PFSK-1 (cell line): ENCODE data around the gene TMEM184B.

Experiments used
- POLR2AphosphoS5 ChIP-seq: IDR thresholded peaks from 2 replicates; pipeline ENCODE4 v1.6.1; 2012; ENCODE audit warnings: low read depth, mild to moderate bottlenecking, control low read depth, low read length, moderate library complexity
- SIN3A ChIP-seq: IDR thresholded peaks from 2 replicates; pipeline ENCODE4 v1.6.1; 2012; ENCODE audit warnings: mild to moderate bottlenecking, low read length, moderate library complexity, borderline replicate concordance; ENCODE audit not compliant: insufficient read depth
- TAF1 ChIP-seq: IDR thresholded peaks from 2 replicates; pipeline ENCODE4 v1.6.1; 2012; ENCODE audit warnings: low read length, control low read depth, borderline replicate concordance; ENCODE audit not compliant: insufficient read depth
- TF ChIP-seq, protein P1 (sequence below), 2 experiments: IDR thresholded peaks; 2 replicates each; pipeline versions ENCODE4 v1.6.1 to v1.8.0; 2011 to 2012; ENCODE audit warnings: low read depth in 2 of 2, low read length in 2 of 2, control low read depth in 1 of 2, inconsistent platforms in 1 of 2, mild to moderate bottlenecking in 1 of 2, moderate library complexity in 1 of 2; ENCODE audit not compliant: insufficient read depth in 1 of 2

DNA sequence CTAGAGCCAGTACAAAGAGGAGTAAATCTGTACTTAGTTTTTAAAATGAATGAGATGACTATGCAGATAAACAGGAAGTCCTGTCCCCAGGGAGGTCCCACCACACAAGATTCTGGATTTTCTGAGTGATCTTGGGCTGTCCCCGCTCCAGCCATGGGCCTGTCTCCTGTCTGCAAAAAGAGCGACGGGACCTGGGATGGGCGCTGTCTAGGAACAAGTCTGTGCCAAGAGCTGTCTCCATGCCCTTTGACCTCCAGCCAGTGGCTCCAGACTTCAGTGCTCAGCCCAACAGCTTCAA lies 38.5 kb upstream of the TMEM184B start:
- TF ChIP-seq, protein P1, sequence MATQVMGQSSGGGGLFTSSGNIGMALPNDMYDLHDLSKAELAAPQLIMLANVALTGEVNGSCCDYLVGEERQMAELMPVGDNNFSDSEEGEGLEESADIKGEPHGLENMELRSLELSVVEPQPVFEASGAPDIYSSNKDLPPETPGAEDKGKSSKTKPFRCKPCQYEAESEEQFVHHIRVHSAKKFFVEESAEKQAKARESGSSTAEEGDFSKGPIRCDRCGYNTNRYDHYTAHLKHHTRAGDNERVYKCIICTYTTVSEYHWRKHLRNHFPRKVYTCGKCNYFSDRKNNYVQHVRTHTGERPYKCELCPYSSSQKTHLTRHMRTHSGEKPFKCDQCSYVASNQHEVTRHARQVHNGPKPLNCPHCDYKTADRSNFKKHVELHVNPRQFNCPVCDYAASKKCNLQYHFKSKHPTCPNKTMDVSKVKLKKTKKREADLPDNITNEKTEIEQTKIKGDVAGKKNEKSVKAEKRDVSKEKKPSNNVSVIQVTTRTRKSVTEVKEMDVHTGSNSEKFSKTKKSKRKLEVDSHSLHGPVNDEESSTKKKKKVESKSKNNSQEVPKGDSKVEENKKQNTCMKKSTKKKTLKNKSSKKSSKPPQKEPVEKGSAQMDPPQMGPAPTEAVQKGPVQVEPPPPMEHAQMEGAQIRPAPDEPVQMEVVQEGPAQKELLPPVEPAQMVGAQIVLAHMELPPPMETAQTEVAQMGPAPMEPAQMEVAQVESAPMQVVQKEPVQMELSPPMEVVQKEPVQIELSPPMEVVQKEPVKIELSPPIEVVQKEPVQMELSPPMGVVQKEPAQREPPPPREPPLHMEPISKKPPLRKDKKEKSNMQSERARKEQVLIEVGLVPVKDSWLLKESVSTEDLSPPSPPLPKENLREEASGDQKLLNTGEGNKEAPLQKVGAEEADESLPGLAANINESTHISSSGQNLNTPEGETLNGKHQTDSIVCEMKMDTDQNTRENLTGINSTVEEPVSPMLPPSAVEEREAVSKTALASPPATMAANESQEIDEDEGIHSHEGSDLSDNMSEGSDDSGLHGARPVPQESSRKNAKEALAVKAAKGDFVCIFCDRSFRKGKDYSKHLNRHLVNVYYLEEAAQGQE (IDR thresholded peaks at IDR 0.05; ENCODE audit: insufficient read depth in 1 of 2, low read depth in 2 of 2, low read length in 2 of 2) = no peak
- TF ChIP-seq POLR2AphosphoS5 (no peak), SIN3A (no peak), TAF1 (no peak)
